OCI-LY7 (cell line): Measurements from ENCODE around the gene RPS6KA2.

Experiments
- CTCF ChIP-seq: fragments of 200-600 bp; sonication (generic); conservative IDR thresholded peaks from 2 replicates; pipeline ENCODE4 v1.5.1; 2014; ENCODE audit warnings: mild to moderate bottlenecking, antibody characterized with exemption, low read length, moderate library complexity, mixed read lengths
- EZH2phosphoT487 ChIP-seq: fragments of 200-600 bp; sonication (generic); IDR thresholded peaks from 2 replicates; pipeline ENCODE4 v1.6.1; 2018; ENCODE audit warnings: low read depth, borderline replicate concordance, mild to moderate bottlenecking, mixed run types, antibody characterized with exemption, low read length, moderate library complexity, mixed read lengths

GRCh38 chr6:166648846-166649245, 21.8 kb upstream of the RPS6KA2 start:
- TF ChIP-seq CTCF (no peak), EZH2phosphoT487 (no peak)
